Raji (cell line): Measurements from ENCODE around the gene SPATA6.

ENCODE experiments used
- POLR2A ChIP-seq: IDR thresholded peaks from 2 replicates; pipeline ENCODE4 v1.6.1; 2011; ENCODE audit warnings: low read depth, low read length, control low read depth; ENCODE audit not compliant: insufficient read depth

SPATA6 gene

GRCh38 chr1:48291421-48291820 is 180.6 kb downstream of the SPATA6 start:
- no peak for TF ChIP-seq POLR2A

GRCh38 chr1:48285525-48285924 is 186.5 kb downstream of the SPATA6 start:
- no peak for TF ChIP-seq POLR2A

GRCh38 chr1:48266576-48266975 is 205.4 kb downstream of the SPATA6 start:
- TF ChIP-seq POLR2A = no peak

GRCh38 chr1:48263041-48263440 is 209.0 kb downstream of the SPATA6 start:
- no peak for TF ChIP-seq POLR2A

DNA sequence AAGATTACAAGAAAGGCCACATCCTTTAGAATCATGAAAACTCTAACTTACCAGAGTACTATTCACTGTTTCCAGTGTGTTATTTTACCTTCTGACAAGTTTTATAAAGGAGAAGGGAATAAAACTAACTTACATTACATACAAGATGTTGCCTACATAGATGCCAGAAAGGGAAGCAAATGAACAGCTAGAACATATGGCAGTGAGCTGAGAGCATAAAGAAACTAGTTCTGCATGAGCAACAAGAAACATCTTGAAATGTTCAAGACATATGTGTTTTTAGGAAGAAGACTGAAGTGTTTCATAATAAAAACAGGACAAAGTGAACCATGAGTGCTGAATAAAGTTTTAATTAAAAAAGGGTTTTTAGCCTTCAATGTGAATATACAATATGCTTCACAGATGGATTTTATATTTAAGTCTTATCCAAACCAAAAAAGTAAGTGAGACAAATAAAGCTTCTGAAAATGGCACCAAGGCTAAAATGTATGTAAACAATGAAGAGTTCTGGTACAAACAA is 210.1 kb downstream of the SPATA6 start:
- TF ChIP-seq POLR2A = no peak

- TF ChIP-seq POLR2A = no peak
These were observed 213.9 kb downstream of the SPATA6 start for GRCh38 chr1:48258106-48258505.

GRCh38 chr1:48254254-48254653 is 217.8 kb downstream of the SPATA6 start:
- no peak for TF ChIP-seq POLR2A

GRCh38 chr1:48251821-48252220 is 220.2 kb downstream of the SPATA6 start:
- no peak for TF ChIP-seq POLR2A

GRCh38 chr1:48251323-48251722 is 220.7 kb downstream of the SPATA6 start:
- TF ChIP-seq POLR2A = no peak

GRCh38 chr1:48250572-48250971 is 221.4 kb downstream of the SPATA6 start:
- no peak for TF ChIP-seq POLR2A

GRCh38 chr1:48249868-48250267 is 222.1 kb downstream of the SPATA6 start:
- TF ChIP-seq POLR2A = no peak

GRCh38 chr1:48248356-48248755 is 223.6 kb downstream of the SPATA6 start:
- TF ChIP-seq POLR2A = no peak

- TF ChIP-seq POLR2A = no peak
These were observed 225.3 kb downstream of the SPATA6 start for GRCh38 chr1:48246727-48247126.
